Vagina (tissue), 2 donors: ENCODE measurements around the gene LRIT1. TPM values are rescaled to one million over a fixed set of nuclear protein-coding genes. Genes with fewer than 3 reads are reported as not detected.

ENCODE experiments used
- DNase-seq, 2 donors: peaks; one replicate each; pipeline ENCODE4 v3.0.0-alpha.2; 2017; ENCODE audit errors: extremely low spot score in 2 of 2
- H3K27ac ChIP-seq: fragments of 200-600 bp; sonication (generic); one replicate; pipeline ENCODE4 v1.5.1; 2019
- H3K27me3 ChIP-seq: fragments of 200-600 bp; sonication (generic); one replicate; pipeline ENCODE4 v1.5.1; 2019
- H3K36me3 ChIP-seq, 2 donors: fragments of 200-600 bp; sonication (generic); one replicate each; pipeline ENCODE4 v1.5.1; 2017 to 2019
- H3K4me1 ChIP-seq: fragments of 200-600 bp; sonication (generic); one replicate; pipeline ENCODE4 v1.5.1; 2019
- H3K4me3 ChIP-seq, 2 donors: fragments of 200-600 bp; sonication (generic); 1 replicate in 1 of 2; 2 replicates in 1 of 2; pipeline ENCODE4 v1.5.1; 2016 to 2019
- H3K9me3 ChIP-seq: fragments of 200-600 bp; sonication (generic); one replicate; pipeline ENCODE4 v1.5.1; 2019
- POLR2A ChIP-seq, 2 donors: fragments of 450-650 bp; IDR thresholded peaks; one replicate each; pipeline ENCODE4 v1.6.1; 2017; ENCODE audit warnings: antibody characterized with exemption in 2 of 2, mild to moderate bottlenecking in 2 of 2, moderate library complexity in 2 of 2
- POLR2AphosphoS5 ChIP-seq, 2 donors: sonication (generic); formaldehyde crosslinking; IDR thresholded peaks; one replicate each; pipeline ENCODE4 v1.9.0; 2017; ENCODE audit warnings: antibody characterized with exemption in 2 of 2, mild to moderate bottlenecking in 2 of 2, low read depth in 1 of 2; ENCODE audit not compliant: insufficient read depth in 1 of 2
- intact Hi-C: fragments of 100-400 bp; cut with DNase I; formaldehyde crosslinking; loops from one replicate; pipeline ENCODE4 v1.15.1; 2023
- total RNA-seq: library from RNA; depleted of rRNA; stranded (reverse); fragments of >200 nt; gene quantifications from one replicate; pipeline ENCODE4 v1.2.3, GENCODE V29; 2016
- TF ChIP-seq, protein P1 (sequence below), 3 experiments: fragments of 450-650 bp in 2 of 3; fragments of 200-600 bp in 1 of 3; sonication (generic) in 1 of 3; IDR thresholded peaks; one replicate each; pipeline ENCODE4 v1.5.1; 2017 to 2019; ENCODE audit warnings: antibody characterized with exemption in 3 of 3, mild to moderate bottlenecking in 2 of 3, moderate library complexity in 2 of 3

LRIT1 gene
- total RNA-seq, 1 donor from 2014 or later = not detected

DNA sequence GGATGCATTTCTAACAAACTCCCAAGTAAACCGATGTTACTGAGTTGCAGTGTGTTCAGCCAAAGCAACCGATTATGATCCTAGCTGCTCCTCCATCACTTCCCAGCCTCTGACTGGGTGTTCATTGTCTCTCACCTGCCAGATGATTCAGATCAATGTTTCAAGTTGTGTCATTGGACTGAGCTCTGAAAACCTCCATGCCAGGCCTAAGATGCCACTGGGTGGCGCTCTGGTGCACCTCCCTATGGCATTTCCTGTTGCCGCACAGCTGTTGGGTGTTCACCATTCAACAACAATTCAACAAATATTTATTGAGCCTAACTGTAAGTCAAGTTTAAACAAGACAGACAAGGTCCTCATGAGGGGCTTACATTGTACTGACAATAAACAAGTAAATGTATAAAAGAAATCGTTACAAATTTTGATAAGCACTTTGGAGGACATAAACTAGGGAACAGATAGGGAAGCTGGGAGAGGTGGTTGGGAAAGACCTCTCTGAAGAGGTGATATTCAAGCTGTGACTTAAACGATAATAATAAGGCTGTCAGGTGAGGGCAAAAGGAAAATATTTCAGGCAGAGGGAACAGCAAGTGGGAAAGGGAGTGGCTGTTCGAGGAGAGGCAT lies 26.3 kb upstream of the LRIT1 start:
- Histone ChIP-seq H3K36me3 (no peaks in the 10 kb centered on the region), H3K4me1 (no peaks in the 10 kb centered on the region), H3K4me3 (no peak overlapping the region), H3K27me3 (no peaks in the 10 kb centered on the region), H3K9me3 (no peaks in the 10 kb centered on the region), H3K27ac (no peak overlapping the region)
- TF ChIP-seq, protein P1, sequence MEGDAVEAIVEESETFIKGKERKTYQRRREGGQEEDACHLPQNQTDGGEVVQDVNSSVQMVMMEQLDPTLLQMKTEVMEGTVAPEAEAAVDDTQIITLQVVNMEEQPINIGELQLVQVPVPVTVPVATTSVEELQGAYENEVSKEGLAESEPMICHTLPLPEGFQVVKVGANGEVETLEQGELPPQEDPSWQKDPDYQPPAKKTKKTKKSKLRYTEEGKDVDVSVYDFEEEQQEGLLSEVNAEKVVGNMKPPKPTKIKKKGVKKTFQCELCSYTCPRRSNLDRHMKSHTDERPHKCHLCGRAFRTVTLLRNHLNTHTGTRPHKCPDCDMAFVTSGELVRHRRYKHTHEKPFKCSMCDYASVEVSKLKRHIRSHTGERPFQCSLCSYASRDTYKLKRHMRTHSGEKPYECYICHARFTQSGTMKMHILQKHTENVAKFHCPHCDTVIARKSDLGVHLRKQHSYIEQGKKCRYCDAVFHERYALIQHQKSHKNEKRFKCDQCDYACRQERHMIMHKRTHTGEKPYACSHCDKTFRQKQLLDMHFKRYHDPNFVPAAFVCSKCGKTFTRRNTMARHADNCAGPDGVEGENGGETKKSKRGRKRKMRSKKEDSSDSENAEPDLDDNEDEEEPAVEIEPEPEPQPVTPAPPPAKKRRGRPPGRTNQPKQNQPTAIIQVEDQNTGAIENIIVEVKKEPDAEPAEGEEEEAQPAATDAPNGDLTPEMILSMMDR (IDR thresholded peaks at IDR 0.05) = peak in 1 of 3 experiments; percentile 23
- no peak for TF ChIP-seq POLR2A (IDR thresholded peaks at IDR 0.05)
- peak in 1 of 2 donors; percentile 55 for DNase-seq
- intact Hi-C loops = loop anchor here (5.0 kb wide), 1 partner anchor 105 kb away; no protein-coding TSS in a partner anchor

DNA sequence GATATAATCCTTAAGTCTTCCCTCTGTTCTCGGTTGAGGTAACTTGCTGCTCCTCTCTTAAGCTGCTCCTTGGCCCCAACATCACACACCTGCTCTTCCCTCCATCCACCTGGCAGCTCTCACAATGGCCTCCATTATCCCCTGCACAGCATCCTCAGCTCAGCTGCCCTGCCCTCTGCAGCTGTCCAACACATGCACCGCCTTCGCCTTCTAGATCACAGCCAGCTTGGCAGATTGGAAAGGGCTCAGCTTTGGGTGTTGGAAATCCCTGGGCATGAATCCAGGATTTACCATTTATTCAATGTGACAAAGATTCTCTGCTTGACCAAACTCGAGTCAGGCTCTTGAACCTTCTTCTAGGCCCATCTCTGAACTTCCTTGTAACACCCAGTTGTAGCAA lies 24.1 kb upstream of the LRIT1 start:
- H3K36me3 ChIP-seq = no peaks in the 10 kb centered on the region
- no peak overlapping the region for H3K4me3 ChIP-seq
- no peaks in the 10 kb centered on the region for H3K4me1 ChIP-seq
- no peak overlapping the region for H3K27ac ChIP-seq
- H3K27me3 ChIP-seq = no peaks in the 10 kb centered on the region
- TF ChIP-seq POLR2AphosphoS5 (IDR thresholded peaks at IDR 0.05; ENCODE audit: insufficient read depth in 1 of 2, low read depth in 1 of 2) (no peak), POLR2A (IDR thresholded peaks at IDR 0.05) (no peak)
- TF ChIP-seq, protein P1 (IDR thresholded peaks at IDR 0.05) = no peak
- intact Hi-C loops = loop anchor here (5.0 kb wide), 1 partner anchor 107 kb away; no protein-coding TSS in a partner anchor
- H3K9me3 ChIP-seq = no peaks in the 10 kb centered on the region
- DNase-seq = peak in 1 of 2 donors; percentile 70

DNA sequence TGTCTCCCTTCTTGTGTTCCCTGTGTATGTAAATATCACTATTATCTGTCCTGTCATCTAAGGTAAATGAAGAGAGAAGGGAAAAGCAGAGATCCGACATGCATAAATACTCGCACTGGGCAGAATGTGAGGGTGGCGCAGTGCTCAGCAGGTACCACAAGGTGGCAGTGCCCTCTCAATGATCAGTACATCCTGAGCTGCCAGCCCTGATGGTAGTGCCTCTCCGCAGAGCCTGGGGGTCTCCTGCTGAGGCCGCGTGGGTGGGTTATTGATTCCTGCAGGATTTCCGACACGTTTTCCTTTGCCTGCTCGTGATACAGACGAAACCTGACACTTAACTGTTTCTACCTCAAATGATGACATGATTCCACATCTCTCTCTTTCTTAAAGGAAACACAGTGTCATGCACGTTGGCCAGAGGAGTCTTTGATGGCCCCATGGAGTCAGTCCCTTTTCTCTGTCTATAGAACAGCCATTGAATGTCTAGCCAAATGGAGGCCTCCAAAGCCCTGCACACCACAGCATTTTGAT lies 23.3 kb upstream of the LRIT1 start:
- H3K27me3 ChIP-seq = no peaks in the 10 kb centered on the region
- peak; percentile 80 to 93 for DNase-seq
- intact Hi-C loops = loop anchor here (5.0 kb wide), 2 partner anchors 108 to 273 kb away; no protein-coding TSS in a partner anchor

DNA sequence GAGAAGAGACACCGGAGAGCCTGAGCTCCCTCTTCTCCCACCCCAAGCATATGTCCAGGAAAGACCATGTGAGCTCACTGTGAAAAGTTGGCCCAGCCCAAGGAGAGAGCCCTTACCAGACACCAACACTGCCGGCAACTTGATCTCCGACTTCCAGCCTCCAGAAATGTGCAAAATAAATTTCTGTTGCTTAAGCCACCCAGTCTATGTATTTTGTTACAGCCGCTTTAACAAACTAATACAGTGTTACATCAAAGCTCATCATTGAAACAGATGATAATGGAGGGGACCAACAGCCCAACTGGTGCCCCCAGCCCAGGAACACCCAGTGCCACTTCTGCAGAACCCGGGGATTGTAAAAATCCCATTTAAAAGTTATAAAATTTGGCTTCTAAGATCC lies 22.4 kb upstream of the LRIT1 start:
- Histone ChIP-seq H3K27ac (no peak overlapping the region), H3K27me3 (no peaks in the 10 kb centered on the region), H3K36me3 (no peaks in the 10 kb centered on the region), H3K9me3 (no peaks in the 10 kb centered on the region), H3K4me3 (no peak overlapping the region), H3K4me1 (no peaks in the 10 kb centered on the region)
- no peak for DNase-seq
- intact Hi-C loops = loop anchor here (5.0 kb wide), 1 partner anchor 274 kb away; no protein-coding TSS in a partner anchor
- TF ChIP-seq, protein P1 (IDR thresholded peaks at IDR 0.05) = no peak
- TF ChIP-seq POLR2AphosphoS5 (IDR thresholded peaks at IDR 0.05; ENCODE audit: insufficient read depth in 1 of 2, low read depth in 1 of 2) (no peak), POLR2A (IDR thresholded peaks at IDR 0.05) (no peak)

More for the DNA sequence above, 23.3 kb upstream of the LRIT1 start:
- H3K4me1 ChIP-seq = no peaks in the 10 kb centered on the region
- no peaks in the 10 kb centered on the region for H3K9me3 ChIP-seq
- H3K27ac ChIP-seq = no peak overlapping the region
- TF ChIP-seq POLR2AphosphoS5 (IDR thresholded peaks at IDR 0.05; ENCODE audit: insufficient read depth in 1 of 2, low read depth in 1 of 2) (no peak), POLR2A (IDR thresholded peaks at IDR 0.05) (no peak)
- TF ChIP-seq, protein P1 (IDR thresholded peaks at IDR 0.05) = peak; percentile 71 to 84 (median 82)
- H3K36me3 ChIP-seq = no peaks in the 10 kb centered on the region
- H3K4me3 ChIP-seq = no peak overlapping the region
